ENCODE results near the gene TENT4A. TPM values are rescaled to one million over a fixed set of nuclear protein-coding genes. Genes with fewer than 3 reads are reported as not detected.

Gene TENT4A
- total RNA-seq, 2 donors from 2014 or later, result 12.9 to 40.4 TPM

DNA sequence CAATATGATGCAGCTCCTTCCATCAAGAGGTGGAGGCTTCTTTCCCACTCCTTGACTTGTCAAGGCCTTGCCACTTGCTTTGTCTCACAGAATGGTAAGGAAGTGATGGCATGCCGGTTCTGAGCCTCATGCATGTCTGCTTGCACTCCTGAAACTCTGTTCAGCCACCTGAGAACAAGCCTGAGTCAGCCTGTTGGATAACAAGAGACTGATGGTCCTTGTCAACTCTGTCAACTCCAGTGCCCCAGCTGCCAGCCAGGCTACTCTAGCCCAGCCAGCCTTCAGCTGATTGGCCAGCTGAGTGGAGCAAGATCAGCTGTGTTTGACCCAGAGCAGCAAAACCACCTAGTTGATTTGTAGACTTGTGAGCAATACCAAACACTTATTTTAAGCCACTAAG lies 4.4 kb upstream of the TENT4A start:
- intact Hi-C loops (cut with DNase I), result no loop called here
- WGBS, result 91% methylated on average over 1 of the region's 1 CpG

DNA sequence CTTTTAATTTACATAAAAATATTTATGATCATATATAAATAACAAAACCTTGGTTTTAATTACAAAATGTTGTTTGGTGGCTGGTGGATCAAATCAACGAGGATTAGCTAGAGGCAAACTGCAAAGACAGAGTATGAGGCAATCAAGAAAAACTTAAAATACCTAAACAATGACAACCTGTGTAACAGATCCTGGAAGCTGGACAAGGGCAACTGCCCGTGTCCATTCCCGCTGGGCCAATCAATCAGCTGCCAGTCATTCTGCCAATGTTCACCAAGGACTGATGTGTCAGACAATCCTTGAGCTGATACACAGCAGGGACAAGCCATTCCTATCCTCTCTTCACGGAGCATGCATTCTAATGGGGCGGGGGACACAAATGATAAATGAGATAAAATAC lies 3.2 kb upstream of the TENT4A start:
- H3K36me3 ChIP-seq, result no peaks in the 10 kb centered on the region
- H3K4me3 ChIP-seq, result no peak overlapping the region
- no peaks in the 10 kb centered on the region for H3K27me3 ChIP-seq (replicated peaks; ENCODE audit: insufficient read depth)
- WGBS, result 80% methylated on average over 5 of the region's 5 CpGs
- H3K27ac ChIP-seq, result no peak overlapping the region
- intact Hi-C loops (cut with DNase I), result loop anchor here (10.0 kb wide), 1 partner anchor 1215 kb away; no protein-coding TSS in a partner anchor
- DNase-seq (ENCODE audit: low spot score), result no peak
- peaks cover under 1% of the 10 kb centered on the region for H3K4me1 ChIP-seq (replicated peaks)
- no peak for TF ChIP-seq POLR2A (IDR thresholded peaks at IDR 0.05)
- TF ChIP-seq POLR2AphosphoS5 (IDR thresholded peaks at IDR 0.05), result no peak
- no peaks in the 10 kb centered on the region for H3K9me3 ChIP-seq

More for the DNA sequence above, 4.4 kb upstream of the TENT4A start:
- Histone ChIP-seq H3K4me3 (no peak overlapping the region), H3K4me1 (replicated peaks) (peaks cover 10% of the 10 kb centered on the region), H3K27ac (no peak overlapping the region), H3K9me3 (no peaks in the 10 kb centered on the region), H3K36me3 (no peaks in the 10 kb centered on the region), H3K27me3 (replicated peaks; ENCODE audit: insufficient read depth) (no peaks in the 10 kb centered on the region)
- TF ChIP-seq POLR2AphosphoS5 (IDR thresholded peaks at IDR 0.05), result no peak
- no peak for TF ChIP-seq POLR2A (IDR thresholded peaks at IDR 0.05)
- TF ChIP-seq, protein P1, sequence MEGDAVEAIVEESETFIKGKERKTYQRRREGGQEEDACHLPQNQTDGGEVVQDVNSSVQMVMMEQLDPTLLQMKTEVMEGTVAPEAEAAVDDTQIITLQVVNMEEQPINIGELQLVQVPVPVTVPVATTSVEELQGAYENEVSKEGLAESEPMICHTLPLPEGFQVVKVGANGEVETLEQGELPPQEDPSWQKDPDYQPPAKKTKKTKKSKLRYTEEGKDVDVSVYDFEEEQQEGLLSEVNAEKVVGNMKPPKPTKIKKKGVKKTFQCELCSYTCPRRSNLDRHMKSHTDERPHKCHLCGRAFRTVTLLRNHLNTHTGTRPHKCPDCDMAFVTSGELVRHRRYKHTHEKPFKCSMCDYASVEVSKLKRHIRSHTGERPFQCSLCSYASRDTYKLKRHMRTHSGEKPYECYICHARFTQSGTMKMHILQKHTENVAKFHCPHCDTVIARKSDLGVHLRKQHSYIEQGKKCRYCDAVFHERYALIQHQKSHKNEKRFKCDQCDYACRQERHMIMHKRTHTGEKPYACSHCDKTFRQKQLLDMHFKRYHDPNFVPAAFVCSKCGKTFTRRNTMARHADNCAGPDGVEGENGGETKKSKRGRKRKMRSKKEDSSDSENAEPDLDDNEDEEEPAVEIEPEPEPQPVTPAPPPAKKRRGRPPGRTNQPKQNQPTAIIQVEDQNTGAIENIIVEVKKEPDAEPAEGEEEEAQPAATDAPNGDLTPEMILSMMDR (IDR thresholded peaks at IDR 0.05), result no peak
- no peak for DNase-seq (ENCODE audit: low spot score)

DNA sequence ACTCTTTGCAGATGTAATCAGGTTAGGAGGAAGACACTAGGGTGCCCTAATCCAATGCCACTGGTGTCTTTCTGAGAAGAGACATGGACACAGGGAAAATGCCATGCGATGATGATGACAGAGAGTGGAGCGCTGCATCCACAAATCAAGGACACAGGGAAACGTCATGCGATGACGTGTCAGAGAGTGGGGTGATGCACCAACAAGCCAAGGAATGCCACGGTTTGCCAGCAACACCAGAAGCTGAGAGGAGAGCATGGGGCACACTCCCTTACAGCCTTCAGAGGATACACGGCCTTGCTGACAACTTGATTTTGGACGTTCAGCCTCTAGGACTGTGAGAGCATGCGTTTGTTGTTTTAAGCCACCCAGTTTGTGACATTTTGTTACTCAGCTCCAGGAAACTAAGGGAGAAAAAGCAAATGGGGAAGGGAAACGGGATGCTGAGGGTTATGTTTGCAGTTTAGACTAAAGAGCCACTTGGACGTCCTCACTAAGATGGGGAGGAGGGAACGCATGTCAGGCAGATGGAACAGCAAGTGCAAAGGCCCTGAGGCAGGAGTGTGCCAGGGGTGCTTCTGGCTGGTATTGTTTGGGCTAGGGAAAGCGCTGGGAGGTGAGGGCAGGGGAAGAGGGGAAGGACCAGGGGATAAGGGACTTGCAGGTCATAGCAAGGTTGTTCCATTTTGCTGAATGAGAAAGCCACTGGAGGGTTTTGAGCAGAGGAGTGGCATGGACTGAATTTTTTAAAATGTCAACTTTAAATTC lies 2.5 kb upstream of the TENT4A start:
- intact Hi-C loops (cut with DNase I), result loop anchor here (10.0 kb wide), 1 partner anchor 1216 kb away; no protein-coding TSS in a partner anchor
- peaks cover 6% of the 10 kb centered on the region for H3K4me1 ChIP-seq (replicated peaks)
- no peak for DNase-seq (ENCODE audit: low spot score)
- H3K27ac ChIP-seq, result no peak overlapping the region
- no peak overlapping the region for H3K4me3 ChIP-seq
- 80% methylated on average over 13 of the region's 13 CpGs for WGBS
- no peaks in the 10 kb centered on the region for H3K27me3 ChIP-seq (replicated peaks; ENCODE audit: insufficient read depth)
- TF ChIP-seq, protein P1 (IDR thresholded peaks at IDR 0.05), result no peak
- TF ChIP-seq POLR2A (IDR thresholded peaks at IDR 0.05) (no peak), POLR2AphosphoS5 (IDR thresholded peaks at IDR 0.05) (no peak)
- H3K9me3 ChIP-seq, result no peaks in the 10 kb centered on the region
- no peaks in the 10 kb centered on the region for H3K36me3 ChIP-seq

DNA sequence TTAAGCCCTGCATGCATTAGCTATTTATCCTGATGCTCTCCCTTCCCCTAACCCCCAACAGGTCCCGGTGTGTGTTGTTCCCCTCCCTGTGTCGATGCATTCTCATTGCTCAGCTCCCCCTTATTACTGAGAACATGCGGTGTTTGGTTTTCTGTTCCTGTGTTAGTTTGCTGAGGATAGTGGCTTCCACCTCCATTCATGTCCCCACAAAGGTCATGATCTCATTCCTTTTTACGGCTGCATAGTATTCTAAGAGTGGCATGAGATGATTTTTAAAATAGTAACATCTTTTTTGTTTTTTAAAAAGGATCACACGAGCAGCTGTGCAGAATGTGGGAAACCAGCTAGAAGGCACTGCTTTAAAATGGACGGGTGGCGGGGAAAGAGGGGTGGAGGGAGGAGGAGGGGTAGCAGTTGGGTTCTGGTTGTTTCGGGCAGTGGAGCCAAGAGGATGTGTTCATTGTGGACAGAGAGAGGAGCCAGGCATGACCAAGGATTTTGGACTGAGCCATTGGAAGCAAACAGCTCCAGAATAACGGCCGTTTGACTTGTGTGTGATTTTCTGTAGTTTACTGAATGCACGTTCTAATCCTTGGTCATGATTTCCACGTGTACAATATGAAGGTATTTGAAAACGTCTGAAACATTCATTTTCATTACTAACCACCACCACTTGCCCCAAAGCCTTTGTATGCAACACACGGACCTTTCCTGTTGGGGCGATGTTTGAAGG lies 1.7 kb upstream of the TENT4A start:
- peaks cover 12% of the 10 kb centered on the region for H3K4me1 ChIP-seq (replicated peaks)
- H3K27ac ChIP-seq, result peak overlapping the region; percentile 92 to 93
- DNase-seq (ENCODE audit: low spot score), result no peak
- no peaks in the 10 kb centered on the region for H3K27me3 ChIP-seq (replicated peaks; ENCODE audit: insufficient read depth)
- TF ChIP-seq, protein P1 (IDR thresholded peaks at IDR 0.05), result no peak
- TF ChIP-seq POLR2AphosphoS5 (IDR thresholded peaks at IDR 0.05) (no peak), POLR2A (IDR thresholded peaks at IDR 0.05) (no peak)
- WGBS, result 36% methylated on average over 15 of the region's 15 CpGs
- H3K9me3 ChIP-seq, result no peaks in the 10 kb centered on the region
- peak overlapping the region; percentile 61 to 67 for H3K4me3 ChIP-seq
- no peaks in the 10 kb centered on the region for H3K36me3 ChIP-seq
- intact Hi-C loops (cut with DNase I), result loop anchor here (2.0 to 10.0 kb wide), 2 partner anchors 79 to 1217 kb away; partner anchors contain the start of genes NSUN2 and SRD5A1

DNA sequence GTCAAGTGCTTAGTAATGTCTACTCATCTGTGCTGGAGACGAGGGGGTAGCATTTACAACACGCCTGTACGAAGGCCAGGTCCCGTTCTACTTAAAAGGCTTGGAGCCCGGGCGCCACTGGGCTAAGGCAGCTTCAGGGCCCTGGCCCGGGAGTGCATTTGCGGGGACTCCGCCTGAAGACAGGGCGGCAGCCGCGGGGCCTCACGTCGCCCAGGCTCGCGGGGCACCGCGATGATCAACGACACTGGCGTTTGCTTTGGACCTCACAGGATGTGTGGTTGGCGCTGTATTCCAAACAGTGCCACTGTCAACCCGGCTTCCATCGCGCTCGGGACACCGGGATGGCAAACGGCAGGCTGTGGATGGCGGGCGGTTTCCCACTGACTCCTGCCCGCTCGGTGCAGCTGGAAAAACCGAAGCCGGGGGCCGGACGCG lies 1.1 kb upstream of the TENT4A start:
- 1% methylated on average over 36 of the region's 36 CpGs for WGBS
- peak; percentile 34 for DNase-seq (ENCODE audit: low spot score)

More for the DNA sequence above, 1.1 kb upstream of the TENT4A start:
- H3K9me3 ChIP-seq, result no peaks in the 10 kb centered on the region
- no peaks in the 10 kb centered on the region for H3K36me3 ChIP-seq
- no peaks in the 10 kb centered on the region for H3K27me3 ChIP-seq (replicated peaks; ENCODE audit: insufficient read depth)
- intact Hi-C loops (cut with DNase I), result loop anchor here (2.0 to 10.0 kb wide), 2 partner anchors 79 to 1217 kb away; partner anchors contain the start of genes NSUN2 and SRD5A1
- TF ChIP-seq POLR2A (IDR thresholded peaks at IDR 0.05) (peak; percentile 7), POLR2AphosphoS5 (IDR thresholded peaks at IDR 0.05) (no peak)
- TF ChIP-seq, protein P1 (IDR thresholded peaks at IDR 0.05), result peak in 1 of 4 experiments; percentile 15
- H3K4me1 ChIP-seq (replicated peaks), result peaks cover 12% of the 10 kb centered on the region
- H3K4me3 ChIP-seq, result peak overlapping the region; percentile 61 to 67
- peak overlapping the region; percentile 92 to 93 for H3K27ac ChIP-seq
